GM21717 (cell line): ENCODE measurements around the gene ATF4.
"Not testable (repeated sequence)": the region's sequence is repeated elsewhere in the genome, so short reads cannot be mapped to it uniquely, and the experiment has no call there.

Experiments used
- ATAC-seq: cut with Tn5 transposase; IDR thresholded peaks from one replicate; pipeline ENCODE4 v1.9.1; 2021; ENCODE audit warnings: mild to moderate bottlenecking, moderate library complexity; ENCODE audit not compliant: unreplicated experiment

The ATF4 gene

GRCh38 chr22:39510529-39511149, 9.7 kb upstream of the ATF4 start:
- ATAC-seq: no peak

GRCh38 chr22:39511226-39511625, 9.1 kb upstream of the ATF4 start:
- no peak for ATAC-seq

- ATAC-seq: no peak
Measured at GRCh38 chr22:39512026-39512425, 8.3 kb upstream of the ATF4 start.

DNA sequence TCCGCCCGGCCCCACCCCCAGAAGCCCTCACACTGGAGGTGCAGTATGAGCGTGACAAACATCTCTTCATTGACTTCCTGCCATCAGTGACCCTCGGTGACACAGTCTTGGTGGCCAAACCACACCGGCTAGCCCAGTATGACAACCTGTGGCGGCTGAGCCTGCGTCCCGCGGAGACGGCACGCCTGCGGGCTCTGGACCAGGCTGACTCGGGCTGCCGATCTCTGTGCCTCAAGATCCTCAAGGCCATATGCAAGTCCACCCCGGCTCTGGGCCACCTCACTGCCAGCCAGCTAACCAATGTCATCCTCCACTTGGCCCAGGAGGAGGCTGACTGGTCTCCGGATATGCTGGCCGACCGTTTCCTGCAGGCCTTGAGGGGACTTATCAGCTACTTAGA, 6.6 kb upstream of the ATF4 start:
- no peak for ATAC-seq

GRCh38 chr22:39514373-39514973, 5.9 kb upstream of the ATF4 start:
- ATAC-seq: no peak

DNA sequence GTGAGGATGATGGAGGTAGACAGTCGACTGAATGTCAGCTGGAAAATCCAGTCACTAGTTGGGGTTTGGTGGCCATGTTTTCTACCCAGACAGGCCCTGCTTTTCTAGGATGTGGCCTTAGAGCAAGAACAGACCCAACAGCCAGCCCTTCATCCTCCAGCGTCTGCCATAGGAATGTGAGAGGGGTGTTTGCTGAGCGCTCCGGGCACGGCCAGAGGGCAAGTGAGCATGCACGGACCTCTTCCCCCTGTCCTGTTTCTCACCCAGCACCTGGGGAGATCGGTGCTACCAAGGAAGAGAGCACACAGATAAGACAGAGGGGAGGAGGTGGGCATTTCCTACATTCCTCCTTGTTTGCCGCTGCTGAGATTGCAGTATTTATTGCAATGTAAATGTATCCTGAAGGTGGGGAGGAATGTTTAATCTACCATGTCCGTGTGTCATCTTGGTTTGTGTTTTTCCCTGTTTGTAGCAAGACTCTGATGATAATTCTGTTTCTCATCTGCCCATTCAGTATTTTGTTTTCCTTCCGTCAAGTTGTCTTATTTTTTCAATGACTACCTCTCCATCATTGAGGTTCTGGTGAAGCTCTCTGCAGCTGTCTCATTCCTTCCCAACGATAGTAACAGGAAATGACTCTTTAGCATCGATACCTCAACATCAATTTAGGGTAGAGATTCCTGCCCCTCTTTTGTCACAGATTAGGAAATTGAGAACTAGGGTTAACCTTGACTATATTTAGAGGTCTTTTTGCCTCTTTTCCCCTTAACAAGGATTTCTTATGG, 4.9 kb upstream of the ATF4 start:
- ATAC-seq: no peak

- no peak for ATAC-seq
Measured at GRCh38 chr22:39517470-39517869, 2.9 kb upstream of the ATF4 start.

DNA sequence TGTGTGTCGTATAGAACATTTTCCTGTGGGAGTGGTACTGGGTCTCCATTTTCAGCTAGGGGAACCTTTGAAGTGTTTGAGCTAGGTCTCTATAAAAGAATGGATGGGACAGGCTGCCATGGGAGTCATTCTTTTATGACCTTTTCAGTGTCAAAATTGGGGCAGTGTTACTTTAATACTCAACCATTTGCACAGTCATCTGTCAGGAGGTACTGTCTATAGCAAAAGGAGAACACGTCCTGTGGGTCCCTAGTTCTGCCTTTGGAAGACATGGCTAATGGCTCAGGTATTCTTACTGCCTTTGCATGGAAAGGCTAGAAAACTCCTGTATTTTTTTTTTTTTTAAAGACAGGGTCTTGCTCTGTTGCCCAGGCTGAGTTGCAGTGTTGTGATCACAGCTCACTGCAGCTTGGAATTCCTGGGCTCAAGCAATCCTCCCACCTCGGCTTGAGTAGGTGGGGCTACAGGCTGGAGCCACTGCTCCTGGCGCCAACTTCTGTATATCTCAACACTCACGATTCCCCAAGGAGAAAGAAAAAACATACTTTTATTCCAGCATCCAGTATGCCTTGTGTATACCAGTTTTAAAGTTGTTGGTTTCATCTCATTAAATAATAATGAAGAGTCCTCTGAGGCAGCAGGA, 2.1 kb upstream of the ATF4 start:
- ATAC-seq: no peak

- peak; percentile 7 for ATAC-seq
Measured at GRCh38 chr22:39518996-39519680, 1.2 kb upstream of the ATF4 start.

- peak; percentile 61 for ATAC-seq
Measured at GRCh38 chr22:39519681-39520225, 609 bp upstream of the ATF4 start.

- not testable (repeated sequence) for ATAC-seq
Measured at GRCh38 chr22:39521106-39521885, 934 bp downstream of the ATF4 start.

GRCh38 chr22:39522091-39522490, 1.7 kb downstream of the ATF4 start:
- ATAC-seq: not testable (repeated sequence)

GRCh38 chr22:39522567-39523300, 2.4 kb downstream of the ATF4 start:
- no peak for ATAC-seq

GRCh38 chr22:39524089-39524752, 3.9 kb downstream of the ATF4 start:
- ATAC-seq: no peak

DNA sequence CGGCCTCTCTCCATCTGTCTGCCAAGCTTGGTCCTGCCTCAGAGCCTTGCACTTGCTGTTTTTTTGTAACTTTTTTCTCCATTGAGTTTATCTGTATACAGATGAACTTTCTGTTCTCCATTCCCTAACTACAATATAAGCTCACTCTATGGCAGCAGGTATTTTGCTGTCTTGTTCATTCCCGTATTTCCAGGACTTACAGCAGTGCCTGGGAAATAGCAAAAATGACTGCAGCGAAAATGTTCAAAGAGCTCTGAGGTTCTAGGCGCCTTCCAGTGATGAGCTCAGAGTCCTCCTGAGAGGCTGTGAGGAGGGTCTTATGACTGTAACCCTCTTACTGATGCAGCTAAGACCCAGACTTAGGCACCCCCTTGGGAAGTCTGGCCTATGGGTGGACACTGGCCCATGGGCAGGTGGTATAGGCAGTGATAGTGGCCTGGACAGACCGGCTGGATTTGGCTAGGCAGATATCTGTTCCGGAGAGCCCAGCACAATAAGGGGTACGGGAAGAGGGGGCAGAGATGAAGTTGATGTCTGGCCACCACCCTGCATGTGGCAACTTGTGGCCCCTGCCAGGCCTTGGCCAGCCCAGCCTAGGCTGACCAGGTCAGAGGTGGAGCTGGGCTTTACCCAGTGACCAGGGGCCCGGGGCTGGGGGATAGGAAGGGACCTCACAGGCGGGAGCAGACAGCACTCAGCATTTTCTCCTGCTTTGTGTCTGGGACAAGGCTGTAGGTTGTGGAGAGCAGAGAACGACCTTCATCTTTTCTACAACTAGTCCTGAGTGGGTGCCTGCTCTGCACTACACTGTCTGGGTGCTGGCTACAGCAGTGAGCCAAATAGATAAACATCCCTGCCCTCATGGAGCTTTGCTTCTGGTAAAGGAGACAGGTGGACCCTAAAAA, 4.6 kb downstream of the ATF4 start:
- no peak for ATAC-seq

- ATAC-seq: no peak
Measured at GRCh38 chr22:39525658-39525975, 5.3 kb downstream of the ATF4 start.

DNA sequence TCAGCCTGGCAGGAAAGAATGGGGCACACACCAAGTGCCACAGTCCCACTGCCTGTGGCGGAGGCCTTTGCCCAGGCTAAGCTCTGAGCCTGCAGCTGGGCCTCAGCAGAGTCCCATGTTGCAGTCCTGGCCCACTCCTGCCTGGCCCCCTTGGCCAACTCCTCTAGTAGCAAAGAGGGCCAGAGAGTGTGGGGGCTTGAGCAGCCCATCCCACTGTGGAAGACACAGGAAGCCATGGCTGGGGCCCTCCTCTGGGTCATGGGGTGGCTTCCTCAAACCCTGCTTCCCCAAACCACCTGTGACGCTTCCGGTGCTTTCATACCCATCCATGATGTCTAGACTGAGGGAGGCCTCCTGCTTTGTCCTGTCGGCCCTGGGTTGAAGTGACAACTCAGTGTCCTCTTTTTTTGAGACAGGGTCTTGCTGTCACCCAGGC, 6.4 kb downstream of the ATF4 start:
- ATAC-seq: no peak

DNA sequence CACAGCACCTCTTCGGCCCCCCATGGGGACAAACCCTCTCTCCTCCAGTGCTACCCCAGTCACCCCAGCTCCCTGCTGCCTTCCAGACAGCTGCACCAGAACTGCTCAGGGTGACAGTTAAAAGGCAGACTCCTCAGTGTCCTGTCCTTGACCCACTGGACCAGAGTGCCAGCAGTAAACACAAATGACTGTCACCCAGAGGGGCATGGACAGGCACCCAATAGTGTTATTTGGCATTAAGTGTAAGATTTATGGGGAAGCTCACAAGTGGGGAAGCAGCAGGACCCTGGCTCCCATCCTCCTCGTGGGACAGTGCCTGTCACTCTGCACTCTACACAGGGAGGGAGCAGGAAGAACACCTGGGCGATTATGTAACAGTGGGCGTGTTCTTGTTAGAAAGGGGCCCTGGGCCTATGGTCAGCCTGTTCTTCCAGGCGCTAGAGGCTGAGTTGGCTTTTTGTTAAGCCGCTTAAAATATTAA, 7.2 kb downstream of the ATF4 start:
- no peak for ATAC-seq
